GM06990 (cell line): ENCODE data around the gene ERBB4.

ENCODE experiments used
- DNase-seq: peaks from one replicate; pipeline ENCODE4 v3.0.0-alpha.2; 2011; ENCODE audit not compliant: insufficient read length; ENCODE audit errors: extremely low read depth
- H3K27me3 ChIP-seq: replicated peaks from 2 replicates; pipeline ENCODE4 v1.6.0; 2011; ENCODE audit warnings: low read length; ENCODE audit not compliant: control insufficient read depth, insufficient read depth
- H3K36me3 ChIP-seq: 2 replicates; pipeline ENCODE4 v1.5.1; 2011; ENCODE audit warnings: low read length; ENCODE audit not compliant: control insufficient read depth, insufficient read depth
- H3K4me3 ChIP-seq: replicated peaks from 2 replicates; pipeline ENCODE4 v1.5.1; 2011; ENCODE audit warnings: low read depth, mild to moderate bottlenecking, control low read depth, low read length
- TF ChIP-seq, protein P1 (sequence below): IDR thresholded peaks from 2 replicates; pipeline ENCODE4 v1.5.1; 2011; ENCODE audit warnings: low read length, control low read depth, mild to moderate bottlenecking, inconsistent platforms; ENCODE audit not compliant: insufficient read depth, poor library complexity, severe bottlenecking

ERBB4 gene

DNA sequence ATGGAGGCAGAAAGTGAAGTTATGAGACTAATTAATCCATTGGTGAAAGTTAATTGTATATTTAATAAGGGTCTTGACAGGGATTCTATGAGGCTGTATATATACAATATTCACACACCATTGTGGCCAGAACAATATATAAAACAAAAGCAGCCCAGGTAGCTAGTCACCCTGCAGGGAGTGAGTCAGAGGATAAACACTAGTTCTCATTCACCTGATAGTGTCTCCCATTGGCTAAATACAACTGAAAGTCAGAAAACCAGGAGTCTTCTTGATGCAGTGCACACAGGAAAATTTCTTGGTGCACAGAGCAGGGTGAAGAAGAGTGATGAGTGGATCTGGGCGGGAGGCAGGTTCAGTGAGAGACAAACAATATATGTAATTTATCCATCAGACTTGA, 465.2 kb downstream of the ERBB4 start:
- Histone ChIP-seq H3K27me3 (no peaks in the 10 kb centered on the region), H3K4me3 (no peak overlapping the region), H3K36me3 (no peaks in the 10 kb centered on the region)
- TF ChIP-seq, protein P1, sequence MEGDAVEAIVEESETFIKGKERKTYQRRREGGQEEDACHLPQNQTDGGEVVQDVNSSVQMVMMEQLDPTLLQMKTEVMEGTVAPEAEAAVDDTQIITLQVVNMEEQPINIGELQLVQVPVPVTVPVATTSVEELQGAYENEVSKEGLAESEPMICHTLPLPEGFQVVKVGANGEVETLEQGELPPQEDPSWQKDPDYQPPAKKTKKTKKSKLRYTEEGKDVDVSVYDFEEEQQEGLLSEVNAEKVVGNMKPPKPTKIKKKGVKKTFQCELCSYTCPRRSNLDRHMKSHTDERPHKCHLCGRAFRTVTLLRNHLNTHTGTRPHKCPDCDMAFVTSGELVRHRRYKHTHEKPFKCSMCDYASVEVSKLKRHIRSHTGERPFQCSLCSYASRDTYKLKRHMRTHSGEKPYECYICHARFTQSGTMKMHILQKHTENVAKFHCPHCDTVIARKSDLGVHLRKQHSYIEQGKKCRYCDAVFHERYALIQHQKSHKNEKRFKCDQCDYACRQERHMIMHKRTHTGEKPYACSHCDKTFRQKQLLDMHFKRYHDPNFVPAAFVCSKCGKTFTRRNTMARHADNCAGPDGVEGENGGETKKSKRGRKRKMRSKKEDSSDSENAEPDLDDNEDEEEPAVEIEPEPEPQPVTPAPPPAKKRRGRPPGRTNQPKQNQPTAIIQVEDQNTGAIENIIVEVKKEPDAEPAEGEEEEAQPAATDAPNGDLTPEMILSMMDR = no peak
- DNase-seq = no peak

DNA sequence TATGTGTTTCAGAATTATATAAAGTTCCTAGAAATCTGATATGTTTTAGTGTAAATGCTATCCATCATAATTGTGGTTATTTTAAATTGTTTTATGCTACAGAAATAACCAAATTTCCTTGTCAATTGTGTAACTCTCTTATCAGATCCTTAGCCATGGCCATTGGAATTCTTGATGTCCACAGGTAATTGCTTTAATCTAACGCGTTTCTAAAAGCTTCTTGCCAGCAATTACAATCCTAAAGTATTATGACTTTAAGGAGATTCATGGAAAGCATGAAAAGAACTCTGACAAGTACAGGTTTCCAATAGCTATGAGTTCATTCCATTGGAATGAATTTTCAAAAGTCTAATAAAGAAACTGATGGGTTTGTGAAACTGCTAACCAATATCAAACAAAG, 472.1 kb downstream of the ERBB4 start:
- H3K4me3 ChIP-seq = no peak overlapping the region
- DNase-seq = no peak
- TF ChIP-seq, protein P1 = no peak
- no peaks in the 10 kb centered on the region for H3K27me3 ChIP-seq
- H3K36me3 ChIP-seq = no peaks in the 10 kb centered on the region

DNA sequence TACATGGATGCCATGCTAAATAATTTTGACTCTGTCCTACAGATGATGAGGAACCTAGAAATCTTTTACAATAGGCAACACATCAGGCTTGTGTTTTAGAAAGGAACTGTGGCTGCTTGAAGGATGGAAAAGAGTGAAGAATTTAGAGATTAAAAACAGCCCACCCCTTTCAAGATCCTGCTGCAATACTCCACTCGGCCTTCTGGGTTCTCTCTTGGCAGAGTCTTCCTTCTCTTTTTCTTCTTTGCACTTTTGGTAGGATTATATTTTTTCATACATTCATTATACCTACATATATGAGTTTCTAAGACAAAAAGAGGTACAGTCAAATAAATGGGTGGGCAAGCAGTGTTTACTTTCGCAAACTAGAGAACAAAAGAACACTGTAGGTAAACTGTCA, 474.3 kb downstream of the ERBB4 start:
- no peak for DNase-seq
- TF ChIP-seq, protein P1 = no peak
- Histone ChIP-seq H3K27me3 (no peaks in the 10 kb centered on the region), H3K36me3 (no peaks in the 10 kb centered on the region), H3K4me3 (no peak overlapping the region)

- Histone ChIP-seq H3K4me3 (no peak overlapping the region), H3K36me3 (no peaks in the 10 kb centered on the region), H3K27me3 (no peaks in the 10 kb centered on the region)
- TF ChIP-seq, protein P1 = no peak
- no peak for DNase-seq
Measured at GRCh38 chr2:212052412-212053159, 486.0 kb downstream of the ERBB4 start.

DNA sequence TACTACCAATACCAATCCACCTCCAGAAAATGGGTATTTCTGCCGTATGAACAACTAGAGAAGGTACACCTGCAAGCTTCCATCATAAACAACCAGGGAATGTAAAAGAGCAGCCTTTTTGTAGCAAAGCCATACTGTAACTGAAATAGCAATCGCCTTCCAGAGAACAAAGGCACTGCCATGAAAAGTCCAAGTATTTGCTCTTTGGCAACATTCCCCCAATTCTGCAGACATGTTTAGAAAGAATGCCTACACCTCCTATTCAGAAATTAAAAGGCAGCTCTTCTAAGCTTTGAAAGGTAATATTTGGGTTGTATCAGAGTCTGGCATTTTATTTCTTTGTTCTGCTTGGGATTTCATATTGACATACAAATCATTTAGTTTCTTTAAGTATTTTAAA, 487.7 kb downstream of the ERBB4 start:
- DNase-seq = no peak
- Histone ChIP-seq H3K27me3 (no peaks in the 10 kb centered on the region), H3K36me3 (no peaks in the 10 kb centered on the region), H3K4me3 (no peak overlapping the region)
- TF ChIP-seq, protein P1 = no peak

DNA sequence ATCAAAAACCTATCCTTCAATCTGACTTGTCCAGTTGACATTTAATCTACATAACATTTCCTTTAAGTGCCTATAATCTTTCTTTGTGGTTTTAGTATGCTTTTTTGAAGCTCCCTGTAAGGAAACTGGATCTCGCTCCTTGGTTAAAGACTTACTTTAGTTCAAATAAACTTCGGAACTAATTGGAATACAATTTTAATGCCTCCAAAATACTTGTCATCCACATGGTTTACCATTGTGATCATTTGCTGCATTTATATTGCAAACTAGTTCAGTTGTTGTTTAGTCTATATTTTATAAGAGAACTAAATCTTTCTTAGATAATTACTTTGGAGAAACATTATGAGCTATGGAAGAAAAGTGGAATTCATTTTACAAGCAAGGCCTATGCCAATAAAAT, 496.0 kb downstream of the ERBB4 start:
- Histone ChIP-seq H3K27me3 (no peaks in the 10 kb centered on the region), H3K36me3 (no peaks in the 10 kb centered on the region), H3K4me3 (no peak overlapping the region)
- no peak for DNase-seq
- TF ChIP-seq, protein P1 = no peak
